Activated T-helper 1 cell treated with Interleukin-2 at 50 U/mL for 16 hours (primary cell): ENCODE data around the gene GYG1.
A peak's percentile ranks its signal among the peaks of the same experiment; 100 is the strongest.

Source experiments
- DNase-seq: peaks from one replicate; pipeline ENCODE4 v3.0.0-alpha.2; 2020; ENCODE audit warnings: low read depth

Gene GYG1

GRCh38 chr3:148990236-148990635 is 1.1 kb upstream of the GYG1 start:
- no peak for DNase-seq

DNA sequence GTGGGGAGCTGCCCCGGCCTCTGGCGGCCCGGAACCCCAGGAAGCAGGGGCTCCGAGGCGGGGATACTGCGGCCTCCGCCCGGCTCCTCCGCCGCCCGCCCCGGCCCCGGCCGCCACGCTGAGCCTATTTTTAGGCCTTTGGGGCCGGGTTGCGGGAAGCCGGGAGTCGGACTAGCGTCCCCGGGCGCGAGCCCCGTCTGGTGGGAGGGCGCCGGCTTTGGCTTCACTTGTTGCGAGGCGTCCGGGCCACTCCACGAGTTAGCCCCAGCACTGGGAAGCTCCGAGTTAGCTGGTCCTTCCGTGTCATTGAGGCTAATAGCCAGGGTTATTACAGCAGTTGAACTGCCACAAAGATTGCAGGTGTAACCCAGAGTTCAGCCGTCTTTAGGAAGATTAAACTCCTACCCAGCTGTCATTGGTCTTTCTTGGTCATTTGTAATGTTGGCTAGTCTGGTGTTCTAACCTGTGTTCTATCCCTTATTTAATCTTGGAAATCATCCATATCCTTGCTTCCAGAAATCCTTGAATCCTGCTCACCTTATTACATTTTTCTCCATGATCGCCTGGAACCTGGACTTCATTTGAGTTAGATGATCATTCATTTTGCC is 791 bp downstream of the GYG1 start:
- DNase-seq: peak; percentile 10

- DNase-seq: no peak
These were observed 1.4 kb downstream of the GYG1 start for GRCh38 chr3:148992635-148993255.

GRCh38 chr3:148997623-148998022 is 6.3 kb downstream of the GYG1 start:
- no peak for DNase-seq

GRCh38 chr3:148998297-148998696 is 7.0 kb downstream of the GYG1 start:
- no peak for DNase-seq

GRCh38 chr3:148998715-148999423 is 7.5 kb downstream of the GYG1 start:
- DNase-seq: no peak

- DNase-seq: no peak
These were observed 8.5 kb downstream of the GYG1 start for GRCh38 chr3:148999806-149000205.

DNA sequence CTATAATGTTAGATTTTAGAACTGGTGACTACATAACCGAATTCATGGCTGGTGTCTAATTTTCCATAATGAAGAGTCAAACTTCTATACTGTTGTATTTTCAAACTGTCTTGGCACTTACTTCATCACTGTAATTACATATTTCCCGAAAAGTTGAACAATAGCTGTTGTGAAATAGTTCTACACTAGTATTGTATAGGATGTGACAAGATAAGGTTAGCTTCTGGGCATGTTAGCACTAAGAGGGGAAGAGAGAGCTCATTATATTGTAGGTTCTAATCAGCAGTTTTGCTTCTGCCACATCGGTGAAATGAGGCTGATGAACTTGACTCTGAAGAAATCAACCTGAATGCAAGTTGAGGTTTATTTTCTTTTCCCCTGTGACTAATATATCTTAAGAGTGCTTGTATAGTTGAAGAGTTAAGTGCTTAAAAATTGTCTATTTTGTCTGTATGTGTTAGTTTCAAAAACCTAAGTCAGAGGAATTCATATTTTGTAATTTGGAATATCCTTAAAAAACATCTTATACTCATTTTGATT is 8.9 kb downstream of the GYG1 start:
- no peak for DNase-seq

DNA sequence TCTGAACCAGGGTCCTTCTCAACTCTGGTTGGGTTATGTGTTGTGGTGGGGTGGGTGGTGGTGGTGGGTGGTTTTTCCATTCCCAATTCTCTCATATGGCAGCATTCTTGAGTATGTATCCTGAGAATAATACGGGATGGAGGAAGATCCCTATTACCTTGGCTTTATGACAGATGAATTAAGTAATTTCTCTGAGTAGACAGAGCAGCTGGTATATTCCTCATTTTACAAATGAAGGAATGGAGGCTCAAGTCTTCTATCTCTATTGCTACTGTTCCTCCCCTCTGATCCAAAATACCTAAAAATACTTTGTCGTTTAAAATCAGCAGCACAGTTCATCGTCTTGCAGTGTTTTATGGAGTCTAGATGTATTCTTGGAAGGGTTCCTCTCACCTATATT is 10.4 kb downstream of the GYG1 start:
- no peak for DNase-seq

- DNase-seq: no peak
These were observed 12.4 kb downstream of the GYG1 start for GRCh38 chr3:149003653-149004305.

GRCh38 chr3:149004622-149005021 is 13.3 kb downstream of the GYG1 start:
- DNase-seq: no peak

DNA sequence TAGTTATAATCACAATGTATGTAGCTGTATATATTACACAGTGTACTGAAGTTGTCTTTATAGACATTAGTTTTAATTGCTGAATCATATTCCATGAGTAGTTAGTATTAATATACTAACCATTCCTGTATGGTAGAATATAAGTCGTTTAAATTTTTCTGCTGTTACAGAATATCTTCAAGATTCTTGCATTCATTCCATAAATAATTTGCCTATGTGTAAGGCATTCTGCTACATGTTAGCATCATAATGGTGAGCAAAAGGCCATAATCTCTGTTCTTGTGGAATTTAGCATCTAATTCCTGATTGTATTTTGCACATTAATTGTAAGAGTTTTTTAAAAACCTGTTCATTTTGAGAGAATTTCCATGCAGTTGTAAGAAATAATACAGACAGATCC is 14.1 kb downstream of the GYG1 start:
- DNase-seq: no peak

DNA sequence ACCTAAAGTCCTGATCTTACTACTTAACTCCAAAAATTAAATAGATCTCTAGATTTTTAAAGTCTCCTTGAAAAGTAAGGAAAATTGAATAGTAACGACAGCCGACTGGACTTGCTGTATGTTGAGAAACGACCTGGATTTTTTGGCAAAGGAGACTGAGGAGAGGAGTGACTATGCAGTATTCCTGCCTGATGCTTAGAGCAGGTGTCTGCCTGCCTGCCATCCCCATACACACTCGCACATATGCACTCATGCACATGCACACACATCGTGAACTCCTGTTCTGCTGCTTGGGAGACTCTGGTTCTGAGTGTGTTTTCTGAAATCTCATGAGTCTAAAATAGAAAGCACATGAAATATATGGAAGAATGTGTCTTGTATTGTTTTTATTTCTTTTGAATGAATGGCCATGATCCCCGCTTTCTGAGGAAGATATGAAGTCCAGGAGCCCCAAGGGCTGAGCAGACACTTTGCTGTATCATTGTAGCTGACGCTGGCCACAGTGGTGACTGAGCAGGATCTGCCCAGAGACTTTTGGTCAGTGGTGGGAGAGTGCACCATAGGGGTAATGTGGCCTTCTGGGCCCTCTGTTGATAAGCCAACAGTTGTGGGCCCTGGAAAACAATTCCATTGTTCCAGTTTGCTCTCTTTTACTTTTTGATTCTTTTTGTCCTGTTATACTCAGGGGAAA is 16.4 kb downstream of the GYG1 start:
- no peak for DNase-seq

- no peak for DNase-seq
These were observed 18.4 kb downstream of the GYG1 start for GRCh38 chr3:149009732-149010131.

DNA sequence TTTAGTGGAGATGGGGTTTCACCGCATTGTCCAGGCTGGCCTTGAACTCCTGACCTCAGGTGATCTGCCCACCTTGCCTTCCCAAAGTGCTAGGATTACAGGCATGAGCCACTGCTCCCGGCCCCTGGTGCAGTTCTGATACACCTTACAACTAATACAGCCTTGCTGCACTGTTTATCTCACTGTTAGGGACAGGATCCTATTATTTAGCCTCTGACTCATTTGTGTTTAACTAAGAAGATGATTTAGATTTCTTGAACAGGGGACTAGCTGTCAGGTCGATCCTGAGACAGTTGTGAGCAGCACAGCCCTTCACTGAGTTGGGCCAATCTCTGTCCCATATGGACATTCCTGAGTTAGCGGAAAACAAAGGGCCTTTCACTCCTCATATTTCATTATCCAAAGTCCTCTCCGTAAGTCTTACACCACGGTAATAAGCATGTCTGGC is 19.2 kb downstream of the GYG1 start:
- no peak for DNase-seq

- no peak for DNase-seq
These were observed 19.6 kb downstream of the GYG1 start for GRCh38 chr3:149010966-149011365.

DNA sequence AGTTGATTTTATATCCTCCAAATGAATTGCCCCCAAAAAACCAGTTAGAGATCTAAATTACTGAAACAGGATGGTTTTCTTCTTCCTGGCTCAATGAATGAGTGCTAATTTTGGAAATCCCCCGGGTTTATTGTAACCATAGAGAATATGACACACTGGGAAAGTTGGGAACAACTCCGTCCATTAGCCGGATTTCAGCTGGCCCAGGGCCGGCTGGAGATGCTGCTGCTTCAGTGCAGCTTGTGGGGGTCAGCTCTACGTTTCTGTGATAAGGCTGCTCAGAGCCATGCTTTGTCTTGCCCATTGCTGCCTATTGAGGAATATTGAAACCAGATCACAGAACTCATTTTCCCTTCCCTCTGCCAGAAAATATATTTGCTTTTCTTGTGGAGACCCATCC is 20.3 kb downstream of the GYG1 start:
- DNase-seq: no peak

DNA sequence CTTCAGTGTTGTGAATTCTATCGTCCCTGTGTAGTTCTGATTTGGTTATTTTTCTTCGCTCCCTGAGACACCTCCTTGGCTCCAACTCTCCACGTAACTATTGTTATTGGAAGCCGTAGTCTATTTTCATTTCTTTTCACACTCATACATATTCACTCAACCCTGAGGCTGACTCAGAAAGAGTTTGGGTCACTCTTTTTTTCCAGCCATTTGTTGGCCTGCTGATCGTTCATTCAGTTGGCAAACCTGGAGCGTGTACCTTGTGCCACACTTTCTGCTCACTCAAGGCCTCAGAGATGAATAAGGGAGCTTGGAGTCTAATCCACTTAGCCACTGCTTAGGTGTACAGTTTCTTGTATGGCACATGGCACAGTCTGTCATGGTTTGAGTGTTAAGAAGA is 22.4 kb downstream of the GYG1 start:
- DNase-seq: no peak

GRCh38 chr3:149015393-149015792 is 24.1 kb downstream of the GYG1 start:
- no peak for DNase-seq

DNA sequence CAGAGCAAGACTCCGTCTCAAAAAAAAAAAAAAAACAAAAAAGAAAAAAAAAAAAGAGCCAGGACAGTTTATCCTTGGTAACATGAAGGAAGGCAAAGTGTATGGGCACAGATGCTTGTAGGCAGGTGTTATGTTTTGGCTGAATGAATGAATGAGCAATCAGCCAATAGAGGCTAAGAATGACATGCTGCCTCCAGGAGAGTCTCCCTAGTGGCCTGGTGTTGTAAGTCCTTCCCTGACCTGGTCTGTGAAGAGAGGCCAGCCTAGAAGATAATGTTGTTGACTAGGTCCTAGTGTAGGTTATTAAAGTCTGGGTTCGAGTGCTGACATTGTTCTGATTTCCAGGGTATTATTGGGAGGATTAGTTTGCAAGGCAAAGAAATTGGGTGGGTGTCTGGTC is 24.9 kb downstream of the GYG1 start:
- DNase-seq: no peak

- DNase-seq: no peak
These were observed 25.6 kb downstream of the GYG1 start for GRCh38 chr3:149016669-149017541.
